ENCODE data around the gene PACSIN1. TPM values are rescaled to one million over a fixed set of nuclear protein-coding genes. Genes with fewer than 3 reads are reported as not detected.

The PACSIN1 gene, protein sequence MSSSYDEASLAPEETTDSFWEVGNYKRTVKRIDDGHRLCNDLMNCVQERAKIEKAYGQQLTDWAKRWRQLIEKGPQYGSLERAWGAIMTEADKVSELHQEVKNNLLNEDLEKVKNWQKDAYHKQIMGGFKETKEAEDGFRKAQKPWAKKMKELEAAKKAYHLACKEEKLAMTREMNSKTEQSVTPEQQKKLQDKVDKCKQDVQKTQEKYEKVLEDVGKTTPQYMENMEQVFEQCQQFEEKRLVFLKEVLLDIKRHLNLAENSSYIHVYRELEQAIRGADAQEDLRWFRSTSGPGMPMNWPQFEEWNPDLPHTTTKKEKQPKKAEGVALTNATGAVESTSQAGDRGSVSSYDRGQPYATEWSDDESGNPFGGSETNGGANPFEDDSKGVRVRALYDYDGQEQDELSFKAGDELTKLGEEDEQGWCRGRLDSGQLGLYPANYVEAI
- polyA plus RNA-seq (2013), result 0.05 and 0.08 TPM in 2 replicates

- Histone ChIP-seq H4K12ac (ENCODE audit: low read depth, low read length) (no peak within 1 kb of the TSS), H2BK12ac (ENCODE audit: low read length) (no peak within 1 kb of the TSS), H2AFZ (ENCODE audit: insufficient read depth, low read length, poor library complexity) (no peak within 1 kb of the TSS), H3K9ac (ENCODE audit: low read length) (no peak within 1 kb of the TSS), H3K27ac (ENCODE audit: low read depth, low read length) (no peak within 1 kb of the TSS), H3K27me3 (ENCODE audit: insufficient read depth, low read length) (peaks cover 4% of the 10 kb centered on the region), H3K9me3 (ENCODE audit: insufficient read depth, low read depth, low read length) (peaks cover 3% of the 10 kb centered on the region), H2BK120ac (ENCODE audit: insufficient read depth, low read length, poor library complexity) (no peak within 1 kb of the TSS), H2BK5ac (ENCODE audit: low read depth, low read length, poor library complexity) (no peak within 1 kb of the TSS), H3K4ac (ENCODE audit: low read depth, low read length) (no peak within 1 kb of the TSS), H3K4me1 (ENCODE audit: control insufficient read depth in 1 of 2, insufficient read depth in 2 of 2, low read length in 2 of 2) (peaks cover 7 to 11% of the 10 kb centered on the region in 2 experiments), H3K14ac (ENCODE audit: low read length) (no peak within 1 kb of the TSS), H3K4me2 (ENCODE audit: low read length) (peak within 1 kb of the TSS; percentile 78), H3K4me3 (ENCODE audit: low read depth, low read length) (peak within 1 kb of the TSS; percentile 59), H4K91ac (ENCODE audit: low read depth, low read length) (no peak within 1 kb of the TSS), H3K18ac (ENCODE audit: low read length) (no peak within 1 kb of the TSS), H2AK5ac (ENCODE audit: low read length) (no peak within 1 kb of the TSS), H3K79me1 (ENCODE audit: low read length) (no peaks in the 10 kb centered on the region), H4K8ac (ENCODE audit: low read depth, low read length) (no peak within 1 kb of the TSS), H3K36me3 (ENCODE audit: control insufficient read depth in 1 of 2, insufficient read depth in 2 of 2, low read length in 2 of 2) (no peaks in the 10 kb centered on the region), H3K23ac (ENCODE audit: low read length) (no peak within 1 kb of the TSS), H3K79me2 (ENCODE audit: control insufficient read depth, insufficient read depth, low read length, poor library complexity) (no peaks in the 10 kb centered on the region)
- DNase-seq, result peak in 1 of 2 donors; percentile 25
- WGBS (ENCODE audit: extremely low coverage, insufficient coverage, insufficient read length), result no CpG with 5 or more reads among the region's 67 CpGs
Observed at GRCh38 chr6:34465531-34466241, at the start of gene PACSIN1. PACSIN1 (plus strand) TSS chr6:34466076; CDS start chr6:34526306, 60,230 bp downstream.

DNA sequence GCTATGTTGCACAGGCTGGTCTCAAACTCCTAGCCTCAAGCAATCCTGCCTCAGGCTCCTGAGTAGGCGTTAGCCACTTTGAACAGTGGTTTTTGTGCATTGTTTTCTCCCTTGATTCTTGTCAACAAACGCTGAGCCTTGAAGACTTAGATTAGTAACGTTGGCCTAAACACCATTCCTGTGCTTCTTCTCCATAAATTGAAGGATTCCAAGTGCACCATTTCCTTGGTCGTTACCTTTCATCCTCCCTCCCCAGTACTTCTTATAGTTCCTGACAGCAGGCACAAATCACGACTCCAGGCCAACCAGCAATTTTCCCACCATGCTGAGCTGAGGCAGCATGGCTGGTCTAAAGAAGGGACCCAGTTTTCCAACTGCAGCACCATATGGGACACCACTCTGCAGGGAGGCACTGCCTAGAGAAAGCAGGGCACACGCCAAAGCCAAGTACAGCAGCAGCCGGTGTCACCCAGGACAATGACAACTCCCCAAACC lies 49.0 kb upstream of the PACSIN1 start:
- H3K4me2 ChIP-seq (ENCODE audit: low read length), result no peak overlapping the region
- H2AK5ac ChIP-seq (ENCODE audit: low read length), result no peak overlapping the region
- H3K4me3 ChIP-seq (ENCODE audit: low read depth, low read length), result no peak overlapping the region
- H3K9ac ChIP-seq (ENCODE audit: low read length), result no peak overlapping the region
- H3K79me2 ChIP-seq (ENCODE audit: control insufficient read depth, insufficient read depth, low read length, poor library complexity), result no peaks in the 10 kb centered on the region
- no peak overlapping the region for H3K23ac ChIP-seq (ENCODE audit: low read length)
- peak in 1 of 2 donors; percentile 18 for DNase-seq
- no peak overlapping the region for H2BK120ac ChIP-seq (ENCODE audit: insufficient read depth, low read length, poor library complexity)
- no peaks in the 10 kb centered on the region for H3K4me1 ChIP-seq (ENCODE audit: control insufficient read depth in 1 of 2, insufficient read depth in 2 of 2, low read length in 2 of 2)
- H3K18ac ChIP-seq (ENCODE audit: low read length), result no peak overlapping the region
- H2AFZ ChIP-seq (ENCODE audit: insufficient read depth, low read length, poor library complexity), result no peak overlapping the region
- H3K27me3 ChIP-seq (ENCODE audit: insufficient read depth, low read length), result no peaks in the 10 kb centered on the region
- H2BK12ac ChIP-seq (ENCODE audit: low read length), result no peak overlapping the region
- H4K8ac ChIP-seq (ENCODE audit: low read depth, low read length), result no peak overlapping the region
- H4K12ac ChIP-seq (ENCODE audit: low read depth, low read length), result no peak overlapping the region
- H4K91ac ChIP-seq (ENCODE audit: low read depth, low read length), result no peak overlapping the region
- no peak overlapping the region for H3K27ac ChIP-seq (ENCODE audit: low read depth, low read length)
- WGBS (ENCODE audit: extremely low coverage, insufficient coverage, insufficient read length), result no CpG with 5 or more reads among the region's 7 CpGs
- no peaks in the 10 kb centered on the region for H3K9me3 ChIP-seq (ENCODE audit: insufficient read depth, low read depth, low read length)
- no peak overlapping the region for H2BK5ac ChIP-seq (ENCODE audit: low read depth, low read length, poor library complexity)
- no peak overlapping the region for H3K4ac ChIP-seq (ENCODE audit: low read depth, low read length)
- no peaks in the 10 kb centered on the region for H3K79me1 ChIP-seq (ENCODE audit: low read length)
- no peak overlapping the region for H3K14ac ChIP-seq (ENCODE audit: low read length)
- H3K36me3 ChIP-seq (ENCODE audit: control insufficient read depth in 1 of 2, insufficient read depth in 2 of 2, low read length in 2 of 2), result peaks cover 34 to 58% of the 10 kb centered on the region in 2 experiments

- no peaks in the 10 kb centered on the region for H3K9me3 ChIP-seq (ENCODE audit: insufficient read depth, low read depth, low read length)
- no peak overlapping the region for H3K4me2 ChIP-seq (ENCODE audit: low read length)
- H4K8ac ChIP-seq (ENCODE audit: low read depth, low read length), result no peak overlapping the region
- no peak overlapping the region for H2BK120ac ChIP-seq (ENCODE audit: insufficient read depth, low read length, poor library complexity)
- no peak overlapping the region for H2BK12ac ChIP-seq (ENCODE audit: low read length)
- H3K79me2 ChIP-seq (ENCODE audit: control insufficient read depth, insufficient read depth, low read length, poor library complexity), result no peaks in the 10 kb centered on the region
- H2AFZ ChIP-seq (ENCODE audit: insufficient read depth, low read length, poor library complexity), result no peak overlapping the region
- peaks cover 46 to 70% of the 10 kb centered on the region in 2 experiments for H3K36me3 ChIP-seq (ENCODE audit: control insufficient read depth in 1 of 2, insufficient read depth in 2 of 2, low read length in 2 of 2)
- H4K12ac ChIP-seq (ENCODE audit: low read depth, low read length), result no peak overlapping the region
- no peaks in the 10 kb centered on the region for H3K4me1 ChIP-seq (ENCODE audit: control insufficient read depth in 1 of 2, insufficient read depth in 2 of 2, low read length in 2 of 2)
- WGBS (ENCODE audit: extremely low coverage, insufficient coverage, insufficient read length), result no CpG with 5 or more reads among the region's 5 CpGs
- no peak overlapping the region for H3K27ac ChIP-seq (ENCODE audit: low read depth, low read length)
- H3K9ac ChIP-seq (ENCODE audit: low read length), result no peak overlapping the region
- no peak overlapping the region for H3K23ac ChIP-seq (ENCODE audit: low read length)
- H3K14ac ChIP-seq (ENCODE audit: low read length), result no peak overlapping the region
- no peak for DNase-seq
- no peak overlapping the region for H3K18ac ChIP-seq (ENCODE audit: low read length)
- no peak overlapping the region for H3K4ac ChIP-seq (ENCODE audit: low read depth, low read length)
- no peak overlapping the region for H2BK5ac ChIP-seq (ENCODE audit: low read depth, low read length, poor library complexity)
- H3K79me1 ChIP-seq (ENCODE audit: low read length), result no peaks in the 10 kb centered on the region
- no peak overlapping the region for H3K4me3 ChIP-seq (ENCODE audit: low read depth, low read length)
- no peak overlapping the region for H4K91ac ChIP-seq (ENCODE audit: low read depth, low read length)
- no peak overlapping the region for H2AK5ac ChIP-seq (ENCODE audit: low read length)
- no peaks in the 10 kb centered on the region for H3K27me3 ChIP-seq (ENCODE audit: insufficient read depth, low read length)
Observed at GRCh38 chr6:34418367-34418766, 47.5 kb upstream of the PACSIN1 start.

DNA sequence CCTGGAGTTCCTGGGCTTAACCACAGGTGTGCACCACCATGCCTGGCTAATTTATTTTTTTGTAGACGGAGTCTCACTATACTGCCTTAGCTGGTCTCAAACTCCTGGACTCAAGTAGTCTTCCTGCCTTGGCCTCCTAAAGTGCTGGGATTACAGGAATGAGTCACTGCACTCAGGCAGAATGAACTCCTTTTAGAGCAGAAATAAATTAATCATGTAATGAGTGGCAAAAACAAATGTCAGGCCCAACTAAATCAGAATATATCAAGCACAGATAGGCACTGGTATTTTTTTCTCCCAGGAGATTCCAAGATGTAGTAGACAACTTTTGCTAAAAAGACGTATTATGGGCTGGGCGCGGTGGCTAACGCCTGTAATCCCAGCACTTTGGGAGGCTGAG lies 42.6 kb upstream of the PACSIN1 start:
- no CpG with 5 or more reads among the region's 5 CpGs for WGBS (ENCODE audit: extremely low coverage, insufficient coverage, insufficient read length)
- Histone ChIP-seq H3K14ac (ENCODE audit: low read length) (no peak overlapping the region), H3K4me3 (ENCODE audit: low read depth, low read length) (no peak overlapping the region), H3K27ac (ENCODE audit: low read depth, low read length) (no peak overlapping the region), H4K8ac (ENCODE audit: low read depth, low read length) (no peak overlapping the region), H2BK12ac (ENCODE audit: low read length) (no peak overlapping the region), H3K36me3 (ENCODE audit: control insufficient read depth in 1 of 2, insufficient read depth in 2 of 2, low read length in 2 of 2) (peaks cover 46 to 60% of the 10 kb centered on the region in 2 experiments), H4K91ac (ENCODE audit: low read depth, low read length) (no peak overlapping the region), H3K4me1 (ENCODE audit: control insufficient read depth in 1 of 2, insufficient read depth in 2 of 2, low read length in 2 of 2) (peaks cover 3 to 6% of the 10 kb centered on the region in 2 experiments), H3K27me3 (ENCODE audit: insufficient read depth, low read length) (no peaks in the 10 kb centered on the region), H3K79me1 (ENCODE audit: low read length) (peaks cover 7% of the 10 kb centered on the region), H2AK5ac (ENCODE audit: low read length) (no peak overlapping the region), H3K9me3 (ENCODE audit: insufficient read depth, low read depth, low read length) (no peaks in the 10 kb centered on the region), H3K9ac (ENCODE audit: low read length) (no peak overlapping the region), H2BK120ac (ENCODE audit: insufficient read depth, low read length, poor library complexity) (no peak overlapping the region), H2BK5ac (ENCODE audit: low read depth, low read length, poor library complexity) (no peak overlapping the region), H3K4me2 (ENCODE audit: low read length) (no peak overlapping the region), H3K4ac (ENCODE audit: low read depth, low read length) (no peak overlapping the region), H2AFZ (ENCODE audit: insufficient read depth, low read length, poor library complexity) (no peak overlapping the region), H3K79me2 (ENCODE audit: control insufficient read depth, insufficient read depth, low read length, poor library complexity) (peaks cover 9% of the 10 kb centered on the region), H4K12ac (ENCODE audit: low read depth, low read length) (no peak overlapping the region), H3K18ac (ENCODE audit: low read length) (no peak overlapping the region), H3K23ac (ENCODE audit: low read length) (no peak overlapping the region)
- DNase-seq, result no peak

All from trophoblast cell (in vitro differentiated cells and primary cell).